ENCODE data around the gene SLC25A2. TPM values are rescaled to one million over a fixed set of nuclear protein-coding genes. Genes with fewer than 3 reads are reported as not detected.

The SLC25A2 gene
- total and polyA plus RNA-seq, 7 donors: 0.35 to 0.82 (median 0.81) TPM; not detected in 4

GRCh38 chr5:141272906-141273305, 30.9 kb downstream of the SLC25A2 start:
- H3K36me3 ChIP-seq: peaks cover 0 to 6% (median 0%) of the 10 kb centered on the region in 4 donors
- WGBS, 2 donors: 58 to 67% methylated on average over 3 of the region's 3 CpGs
- TF ChIP-seq POLR2A (IDR thresholded peaks at IDR 0.05): no peak
- TF ChIP-seq, protein P1, sequence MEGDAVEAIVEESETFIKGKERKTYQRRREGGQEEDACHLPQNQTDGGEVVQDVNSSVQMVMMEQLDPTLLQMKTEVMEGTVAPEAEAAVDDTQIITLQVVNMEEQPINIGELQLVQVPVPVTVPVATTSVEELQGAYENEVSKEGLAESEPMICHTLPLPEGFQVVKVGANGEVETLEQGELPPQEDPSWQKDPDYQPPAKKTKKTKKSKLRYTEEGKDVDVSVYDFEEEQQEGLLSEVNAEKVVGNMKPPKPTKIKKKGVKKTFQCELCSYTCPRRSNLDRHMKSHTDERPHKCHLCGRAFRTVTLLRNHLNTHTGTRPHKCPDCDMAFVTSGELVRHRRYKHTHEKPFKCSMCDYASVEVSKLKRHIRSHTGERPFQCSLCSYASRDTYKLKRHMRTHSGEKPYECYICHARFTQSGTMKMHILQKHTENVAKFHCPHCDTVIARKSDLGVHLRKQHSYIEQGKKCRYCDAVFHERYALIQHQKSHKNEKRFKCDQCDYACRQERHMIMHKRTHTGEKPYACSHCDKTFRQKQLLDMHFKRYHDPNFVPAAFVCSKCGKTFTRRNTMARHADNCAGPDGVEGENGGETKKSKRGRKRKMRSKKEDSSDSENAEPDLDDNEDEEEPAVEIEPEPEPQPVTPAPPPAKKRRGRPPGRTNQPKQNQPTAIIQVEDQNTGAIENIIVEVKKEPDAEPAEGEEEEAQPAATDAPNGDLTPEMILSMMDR (IDR thresholded peaks at IDR 0.05): no peak
- no peak for TF ChIP-seq EP300 (IDR thresholded peaks at IDR 0.05)
- no peak for TF ChIP-seq POLR2AphosphoS5 (IDR thresholded peaks at IDR 0.05)
- H3K27ac ChIP-seq: no peak overlapping the region
- no peak overlapping the region for H3K4me3 ChIP-seq
- no peaks in the 10 kb centered on the region for H3K4me1 ChIP-seq
- DNase-seq: no peak
- H3K27me3 ChIP-seq: no peaks in the 10 kb centered on the region
- intact Hi-C loops (cut with DNase I): no loop called here
- peaks cover 11 to 77% (median 67%) of the 10 kb centered on the region in 4 donors for H3K9me3 ChIP-seq

DNA sequence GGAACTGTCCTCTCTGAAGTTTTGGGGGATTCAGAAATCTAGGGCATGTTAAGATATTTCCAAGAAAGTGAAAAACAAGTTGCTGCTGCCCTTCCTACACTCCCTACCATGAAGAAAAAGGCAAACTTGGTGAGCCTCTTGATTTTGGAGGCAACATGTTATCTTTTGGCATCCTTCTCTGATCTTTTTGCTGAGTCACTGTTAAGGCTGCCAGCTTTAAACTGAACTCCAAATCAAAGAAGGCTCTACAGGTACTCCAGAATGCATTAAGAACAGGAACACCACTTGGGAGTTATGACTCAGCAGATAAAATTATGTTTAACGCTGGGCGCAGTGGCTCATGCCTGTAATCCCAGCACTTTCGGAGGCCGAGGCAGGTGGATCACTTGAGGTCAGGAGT, 34.7 kb downstream of the SLC25A2 start:
- TF ChIP-seq, protein P1 (IDR thresholded peaks at IDR 0.05): no peak
- TF ChIP-seq POLR2A (IDR thresholded peaks at IDR 0.05): no peak
- TF ChIP-seq POLR2AphosphoS5 (IDR thresholded peaks at IDR 0.05): no peak
- no peak for TF ChIP-seq EP300 (IDR thresholded peaks at IDR 0.05)
- 97% methylated on average over 4 of the region's 4 CpGs for WGBS, 2 donors
- no peak for DNase-seq
- Histone ChIP-seq H3K4me3 (no peak overlapping the region), H3K27me3 (no peaks in the 10 kb centered on the region), H3K27ac (no peak overlapping the region), H3K36me3 (peaks cover 0 to 6% (median 0%) of the 10 kb centered on the region in 4 donors), H3K4me1 (no peaks in the 10 kb centered on the region), H3K9me3 (peaks cover 27 to 87% (median 75%) of the 10 kb centered on the region in 4 donors)
- intact Hi-C loops (cut with DNase I): no loop called here

GRCh38 chr5:141261238-141261546, 42.7 kb downstream of the SLC25A2 start:
- Histone ChIP-seq H3K9me3 (peaks cover 69 to 99% (median 86%) of the 10 kb centered on the region in 4 donors), H3K36me3 (peaks cover 0 to 14% (median 0%) of the 10 kb centered on the region in 4 donors), H3K4me3 (no peak overlapping the region), H3K27ac (no peak overlapping the region), H3K4me1 (no peaks in the 10 kb centered on the region), H3K27me3 (no peaks in the 10 kb centered on the region)
- TF ChIP-seq POLR2A (IDR thresholded peaks at IDR 0.05): no peak
- TF ChIP-seq EP300 (IDR thresholded peaks at IDR 0.05): no peak
- TF ChIP-seq, protein P1 (IDR thresholded peaks at IDR 0.05): no peak
- TF ChIP-seq POLR2AphosphoS5 (IDR thresholded peaks at IDR 0.05): no peak
- DNase-seq: no peak
- intact Hi-C loops (cut with DNase I): no loop called here
- WGBS, 2 donors: 40 to 77% methylated on average over 1 of the region's 1 CpG

GRCh38 chr5:141260458-141261237, 43.2 kb downstream of the SLC25A2 start:
- Histone ChIP-seq H3K36me3 (peaks cover 0 to 14% (median 0%) of the 10 kb centered on the region in 4 donors), H3K27ac (no peak overlapping the region), H3K4me1 (no peaks in the 10 kb centered on the region), H3K4me3 (no peak overlapping the region), H3K27me3 (no peaks in the 10 kb centered on the region), H3K9me3 (peaks cover 65 to 99% (median 83%) of the 10 kb centered on the region in 4 donors)
- no peak for DNase-seq
- intact Hi-C loops (cut with DNase I): no loop called here
- no peak for TF ChIP-seq POLR2AphosphoS5 (IDR thresholded peaks at IDR 0.05)
- TF ChIP-seq, protein P1 (IDR thresholded peaks at IDR 0.05): no peak
- no peak for TF ChIP-seq POLR2A (IDR thresholded peaks at IDR 0.05)
- TF ChIP-seq EP300 (IDR thresholded peaks at IDR 0.05): no peak
- WGBS, 2 donors: 65 to 72% methylated on average over 5 of the region's 5 CpGs
